Activated CD8-positive, alpha-beta T cell treated with anti-CD3 and anti-CD28 coated beads, Interleukin-2, amount 10 ng/mL, durations not matched to agents 7 days and 5 days (primary cell): Measurements from ENCODE around the gene TMEM82. TPM values are rescaled to one million over a fixed set of nuclear protein-coding genes. Genes with fewer than 3 reads are reported as not detected.

Experiments
- ATAC-seq: fragments of 150-1000 bp; cut with Tn5 transposase; one replicate; pipeline ENCODE4 v1.10.0; 2021; ENCODE audit warnings: moderate library complexity
- CTCF ChIA-PET: fragments of 350-600 bp; sonication (Branson Sonifier 250); formaldehyde crosslinking; loops from one replicate; lab custom pipeline; 2021; ENCODE audit warnings: antibody characterized with exemption; lab: Charles Lee
- POLR2A ChIA-PET: fragments of 350-600 bp; sonication (Branson Sonifier 250); formaldehyde crosslinking; loops from one replicate; lab custom pipeline; 2021; ENCODE audit warnings: antibody characterized with exemption; lab: Charles Lee
- DNase-seq: peaks from one replicate; pipeline ENCODE4 v3.0.0-alpha.2; 2020
- H3K27ac Mint-ChIP-seq: one replicate; pipeline ENCODE4 v1.8.0; 2021; ENCODE audit warnings: mild to moderate bottlenecking, mixed read lengths
- H3K27me3 Mint-ChIP-seq: one replicate; pipeline ENCODE4 v1.8.0; 2021; ENCODE audit warnings: low read depth, mixed read lengths
- H3K36me3 Mint-ChIP-seq: one replicate; pipeline ENCODE4 v1.8.0; 2021; ENCODE audit warnings: low read depth, mixed read lengths
- H3K4me1 Mint-ChIP-seq: one replicate; pipeline ENCODE4 v1.8.0; 2021; ENCODE audit warnings: low read depth, mixed read lengths
- H3K4me3 Mint-ChIP-seq: one replicate; pipeline ENCODE4 v1.8.0; 2021; ENCODE audit warnings: mild to moderate bottlenecking, mixed read lengths
- H3K9me3 Mint-ChIP-seq: one replicate; pipeline ENCODE4 v1.8.0; 2022; ENCODE audit warnings: mixed read lengths; ENCODE audit not compliant: insufficient read depth
- total RNA-seq, 2 experiments: library from RNA; stranded (reverse); gene quantifications; one replicate each; pipeline ENCODE4 v1.2.3, GENCODE V29; 2021

The TMEM82 gene
- total RNA-seq, 2 experiments from 2014 or later = not detected

DNA sequence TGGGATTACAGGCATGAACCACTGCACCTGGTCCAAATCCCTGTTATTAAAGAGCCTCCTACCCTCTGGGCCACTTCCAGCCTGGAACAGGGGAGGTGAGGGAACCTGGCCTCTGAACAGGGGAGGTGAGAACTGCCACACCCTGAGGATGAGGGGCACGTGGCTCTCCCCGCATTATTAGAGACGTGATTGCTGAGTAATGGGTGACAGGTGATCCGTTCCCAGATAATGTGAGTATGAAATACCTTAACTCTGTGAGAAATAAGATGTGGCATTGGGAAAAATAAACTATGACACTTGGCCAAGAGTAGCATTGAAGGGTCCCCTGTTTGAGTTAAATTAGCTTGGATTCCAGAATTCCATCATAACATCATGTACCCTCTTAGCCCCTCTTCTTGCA is 19.9 kb upstream of the TMEM82 start:
- H3K4me1 Mint-ChIP-seq = no peaks in the 10 kb centered on the region

DNA sequence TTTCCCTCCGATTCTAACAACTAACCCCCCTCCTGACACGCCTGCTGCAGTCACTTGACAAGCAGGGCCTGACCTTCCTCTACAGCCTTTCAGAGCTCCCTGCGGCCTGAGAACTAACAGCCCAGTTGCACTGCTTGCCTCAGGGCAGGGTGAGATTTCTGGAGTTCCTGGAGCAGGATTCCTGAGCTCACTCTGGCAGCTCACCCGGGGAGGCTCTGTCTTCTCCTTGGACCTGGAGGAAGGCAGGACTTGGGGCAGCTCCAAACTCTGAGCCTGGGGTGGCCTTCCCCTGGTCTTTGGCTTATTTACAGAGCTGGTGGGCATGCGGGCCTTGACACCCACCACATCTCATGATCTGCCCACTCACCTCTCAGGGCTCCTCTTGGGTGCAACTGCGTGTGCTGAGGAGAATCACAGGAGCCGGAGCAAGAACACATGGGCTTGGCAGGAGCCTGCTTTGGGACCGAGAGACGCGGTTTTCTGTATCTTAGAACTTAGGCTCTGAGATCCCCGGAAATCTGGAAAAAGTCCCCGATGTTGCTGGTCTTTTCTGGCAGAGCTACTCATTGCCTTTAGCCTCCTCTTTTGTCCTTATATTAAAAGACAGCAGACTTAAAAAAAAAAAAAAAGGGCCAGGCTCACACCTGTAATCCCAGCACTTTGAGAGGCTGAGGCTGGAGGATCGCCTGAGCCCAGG is 19.3 kb upstream of the TMEM82 start:
- no peak for DNase-seq
- no peak overlapping the region for H3K4me3 Mint-ChIP-seq
- no peaks in the 10 kb centered on the region for H3K9me3 Mint-ChIP-seq
- peaks cover 21% of the 10 kb centered on the region for H3K36me3 Mint-ChIP-seq
- no peak overlapping the region for H3K27ac Mint-ChIP-seq
- ChIA-PET CTCF (no interaction called here), POLR2A (interaction anchor here (0.6 kb wide), 1 partner anchor 313 kb away, joined by 5 read pairs; no protein-coding TSS in a partner anchor)
- no peak for ATAC-seq
- H3K27me3 Mint-ChIP-seq = no peaks in the 10 kb centered on the region
- H3K4me1 Mint-ChIP-seq = no peaks in the 10 kb centered on the region

More for the DNA sequence above, 19.9 kb upstream of the TMEM82 start:
- H3K36me3 Mint-ChIP-seq = peaks cover 18% of the 10 kb centered on the region
- ATAC-seq (no peak), DNase-seq (no peak)
- ChIA-PET CTCF (no interaction called here), POLR2A (interaction anchor here (0.6 kb wide), 1 partner anchor 312 kb away, joined by 5 read pairs; no protein-coding TSS in a partner anchor)
- no peak overlapping the region for H3K27ac Mint-ChIP-seq
- no peaks in the 10 kb centered on the region for H3K9me3 Mint-ChIP-seq
- H3K4me3 Mint-ChIP-seq = no peak overlapping the region
- no peaks in the 10 kb centered on the region for H3K27me3 Mint-ChIP-seq

DNA sequence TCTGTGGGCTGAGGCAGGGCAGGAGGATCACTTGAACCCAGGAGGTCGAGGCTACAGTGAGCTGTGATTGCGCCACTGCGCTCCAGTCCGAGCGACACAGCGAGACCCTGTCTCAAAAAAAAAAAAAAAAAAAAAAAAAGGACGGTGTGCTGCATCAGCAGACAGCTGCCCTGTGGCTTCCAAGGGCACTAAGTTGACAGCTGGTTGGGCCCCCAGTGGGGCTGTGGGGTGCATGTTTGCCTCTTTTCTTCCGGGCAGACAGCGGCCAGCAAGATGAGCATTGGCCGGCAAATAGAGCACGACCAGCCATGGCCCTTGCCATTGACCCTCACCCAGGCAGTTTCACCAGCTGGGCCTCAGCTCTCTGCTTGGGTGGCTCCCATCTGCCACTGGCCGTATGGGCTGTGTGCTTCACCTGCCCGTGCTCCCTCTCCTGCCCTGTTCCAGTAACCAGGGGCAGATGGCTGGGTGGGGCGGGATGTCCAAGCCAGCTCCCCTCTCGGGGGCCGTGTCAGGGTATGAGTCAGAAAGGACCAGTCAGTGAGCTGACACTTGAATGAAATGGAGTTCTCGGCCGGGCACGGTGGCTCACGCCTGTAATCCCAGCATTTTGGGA is 18.6 kb upstream of the TMEM82 start:
- no peak for DNase-seq
- Mint-ChIP-seq H3K27me3 (no peaks in the 10 kb centered on the region), H3K27ac (no peak overlapping the region), H3K36me3 (peaks cover 15% of the 10 kb centered on the region), H3K4me1 (no peaks in the 10 kb centered on the region), H3K4me3 (no peak overlapping the region), H3K9me3 (no peaks in the 10 kb centered on the region)
- ChIA-PET CTCF (no interaction called here), POLR2A (no interaction called here)
- no peak for ATAC-seq

DNA sequence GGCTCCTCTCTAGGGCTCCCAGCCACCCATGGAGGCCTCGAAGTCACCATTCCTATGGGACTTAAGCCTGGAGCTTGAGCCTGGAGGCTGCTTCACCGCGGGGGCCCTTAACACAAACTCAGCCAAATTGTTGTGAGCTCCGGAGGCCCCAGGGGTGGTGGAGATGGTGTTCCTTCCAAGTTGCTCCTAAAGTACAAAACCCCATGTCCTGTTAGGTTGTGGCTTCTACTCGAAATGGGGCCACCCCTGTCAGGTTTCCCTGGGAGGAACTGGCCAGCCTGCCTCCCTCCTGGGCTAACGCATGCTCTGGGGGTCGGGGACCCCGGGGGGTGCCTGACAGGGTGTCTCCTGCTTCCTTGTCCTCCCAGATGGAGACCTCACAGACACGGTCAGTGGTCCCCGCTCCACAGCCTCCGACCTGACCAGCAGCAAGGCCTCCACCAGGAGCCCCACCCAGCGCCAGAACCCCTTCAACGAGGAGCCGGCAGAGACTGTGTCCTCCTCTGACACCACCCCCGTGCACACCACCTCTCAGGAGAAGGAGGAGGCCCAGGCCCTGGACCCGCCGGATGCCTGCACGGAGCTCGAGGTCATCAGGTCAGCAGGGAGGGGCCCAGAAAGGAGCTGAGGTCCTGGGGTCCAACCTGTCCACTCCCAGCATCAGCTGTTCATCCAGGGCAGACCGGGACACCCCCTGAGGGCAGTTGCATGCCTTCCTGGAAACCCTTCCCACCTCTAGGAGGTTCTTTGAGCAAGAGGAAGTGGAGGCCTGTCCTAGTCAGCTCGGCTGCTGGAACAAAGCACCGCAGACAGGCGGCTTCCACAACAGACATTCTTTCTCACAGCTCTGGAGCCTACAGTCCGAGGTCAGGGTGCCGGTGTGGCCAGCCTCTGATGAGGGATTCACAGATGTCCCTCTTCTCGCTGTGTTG is 17.1 kb upstream of the TMEM82 start:
- no peak for DNase-seq
- H3K4me3 Mint-ChIP-seq = no peak overlapping the region
- H3K36me3 Mint-ChIP-seq = peaks cover 17% of the 10 kb centered on the region
- no peaks in the 10 kb centered on the region for H3K9me3 Mint-ChIP-seq
- POLR2A ChIA-PET = no interaction called here
- H3K4me1 Mint-ChIP-seq = no peaks in the 10 kb centered on the region
- no peak overlapping the region for H3K27ac Mint-ChIP-seq
- no peaks in the 10 kb centered on the region for H3K27me3 Mint-ChIP-seq
- CTCF ChIA-PET = no interaction called here
- no peak for ATAC-seq

DNA sequence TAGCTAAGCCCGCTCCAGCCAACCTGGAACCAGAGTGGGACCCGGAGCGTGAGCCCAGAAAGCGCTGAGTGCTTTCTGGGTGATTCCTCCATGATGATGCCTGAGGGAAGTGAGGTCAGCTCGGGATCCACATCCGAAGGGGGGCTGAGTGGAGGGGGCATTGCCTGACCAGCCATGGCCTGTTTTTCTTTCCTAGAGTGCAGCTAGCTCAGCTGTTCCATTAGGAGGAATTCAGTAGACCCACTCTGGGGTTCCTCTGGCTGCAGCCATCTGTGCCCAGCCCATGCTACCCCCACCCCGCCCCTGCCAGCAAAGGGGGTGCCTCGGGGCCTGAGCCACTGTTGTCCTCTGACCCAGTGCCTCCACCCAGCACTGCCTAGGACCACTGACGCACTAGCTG is 15.8 kb upstream of the TMEM82 start:
- no peak overlapping the region for H3K4me3 Mint-ChIP-seq

DNA sequence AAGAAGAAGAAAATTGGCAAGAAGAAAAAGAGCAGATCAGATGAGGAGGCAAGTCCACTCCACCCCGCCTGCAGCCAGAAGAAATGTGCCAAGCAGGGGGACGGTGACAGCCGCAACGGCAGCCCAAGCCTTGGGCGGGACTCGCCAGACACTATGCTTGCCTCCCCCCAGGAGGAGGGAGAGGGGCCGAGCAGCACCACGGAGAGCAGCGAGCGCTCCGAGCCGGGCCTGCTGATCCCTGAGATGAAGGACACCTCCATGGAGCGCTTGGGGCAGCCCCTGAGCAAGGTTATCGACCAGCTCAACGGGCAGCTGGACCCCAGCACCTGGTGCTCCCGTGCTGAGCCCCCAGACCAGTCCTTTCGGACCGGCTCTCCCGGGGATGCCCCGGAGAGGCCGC is 15.3 kb upstream of the TMEM82 start:
- no peaks in the 10 kb centered on the region for H3K27me3 Mint-ChIP-seq
- no peaks in the 10 kb centered on the region for H3K9me3 Mint-ChIP-seq
- H3K27ac Mint-ChIP-seq = no peak overlapping the region

More for the DNA sequence above, 15.8 kb upstream of the TMEM82 start:
- Mint-ChIP-seq H3K36me3 (peaks cover 17% of the 10 kb centered on the region), H3K9me3 (no peaks in the 10 kb centered on the region), H3K27ac (no peak overlapping the region), H3K27me3 (no peaks in the 10 kb centered on the region), H3K4me1 (no peaks in the 10 kb centered on the region)
- no peak for DNase-seq
- ChIA-PET POLR2A (no interaction called here), CTCF (no interaction called here)
- ATAC-seq = no peak

DNA sequence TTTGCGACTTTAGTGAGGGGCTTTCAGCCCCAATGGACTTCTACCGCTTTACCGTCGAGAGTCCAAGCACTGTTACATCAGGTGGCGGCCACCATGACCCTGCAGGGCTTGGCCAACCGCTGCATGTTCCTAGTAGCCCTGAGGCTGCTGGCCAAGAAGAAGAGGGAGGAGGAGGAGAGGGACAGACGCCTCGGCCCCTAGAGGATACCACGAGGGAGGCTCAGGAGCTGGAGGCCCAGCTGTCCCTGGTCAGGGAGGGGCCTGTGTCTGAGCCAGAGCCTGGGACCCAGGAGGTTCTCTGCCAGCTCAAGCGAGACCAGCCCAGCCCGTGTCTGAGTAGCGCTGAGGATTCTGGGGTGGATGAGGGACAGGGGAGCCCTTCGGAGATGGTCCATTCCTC is 14.9 kb upstream of the TMEM82 start:
- ChIA-PET POLR2A (no interaction called here), CTCF (no interaction called here)
- no peak overlapping the region for H3K27ac Mint-ChIP-seq
- no peaks in the 10 kb centered on the region for H3K27me3 Mint-ChIP-seq
- H3K36me3 Mint-ChIP-seq = peaks cover 17% of the 10 kb centered on the region
- no peak for DNase-seq
- no peak overlapping the region for H3K4me3 Mint-ChIP-seq
- H3K9me3 Mint-ChIP-seq = no peaks in the 10 kb centered on the region
- ATAC-seq = no peak
- no peaks in the 10 kb centered on the region for H3K4me1 Mint-ChIP-seq

More for the DNA sequence above, 15.3 kb upstream of the TMEM82 start:
- peaks cover 18% of the 10 kb centered on the region for H3K36me3 Mint-ChIP-seq
- CTCF ChIA-PET = no interaction called here
- POLR2A ChIA-PET = no interaction called here
- DNase-seq (no peak), ATAC-seq (no peak)
- no peak overlapping the region for H3K4me3 Mint-ChIP-seq
- no peaks in the 10 kb centered on the region for H3K4me1 Mint-ChIP-seq

DNA sequence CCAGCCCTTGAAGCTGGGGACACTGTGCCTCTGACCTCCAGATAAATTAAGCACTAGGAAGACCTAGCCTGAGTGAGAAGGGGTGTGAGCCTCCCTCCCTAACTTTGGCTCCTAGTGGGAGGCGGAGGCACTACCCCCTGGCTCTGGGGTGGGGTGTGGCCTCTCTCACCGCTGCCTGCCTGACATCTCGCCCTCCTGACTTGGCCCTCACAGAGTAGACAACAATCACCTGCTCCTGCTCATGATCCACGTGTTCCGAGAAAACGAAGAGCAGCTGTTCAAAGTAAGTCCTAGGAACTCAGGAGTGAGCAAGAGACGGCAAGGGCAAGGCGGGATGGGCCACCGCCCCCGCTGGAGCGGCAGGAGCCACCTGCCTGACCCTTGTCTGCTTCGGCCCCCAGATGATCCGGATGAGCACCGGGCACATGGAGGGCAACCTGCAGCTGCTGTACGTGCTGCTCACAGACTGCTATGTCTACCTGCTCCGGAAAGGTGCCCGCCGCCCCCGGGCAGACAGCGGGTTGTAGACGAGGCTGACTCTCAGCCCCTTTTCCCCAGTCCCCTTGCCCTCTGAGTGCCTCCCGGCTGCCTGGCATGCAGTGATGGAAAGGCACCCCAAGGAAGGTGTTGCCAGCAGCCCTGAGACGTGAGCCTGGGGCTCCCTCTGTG is 14.3 kb upstream of the TMEM82 start:
- POLR2A ChIA-PET = no interaction called here

DNA sequence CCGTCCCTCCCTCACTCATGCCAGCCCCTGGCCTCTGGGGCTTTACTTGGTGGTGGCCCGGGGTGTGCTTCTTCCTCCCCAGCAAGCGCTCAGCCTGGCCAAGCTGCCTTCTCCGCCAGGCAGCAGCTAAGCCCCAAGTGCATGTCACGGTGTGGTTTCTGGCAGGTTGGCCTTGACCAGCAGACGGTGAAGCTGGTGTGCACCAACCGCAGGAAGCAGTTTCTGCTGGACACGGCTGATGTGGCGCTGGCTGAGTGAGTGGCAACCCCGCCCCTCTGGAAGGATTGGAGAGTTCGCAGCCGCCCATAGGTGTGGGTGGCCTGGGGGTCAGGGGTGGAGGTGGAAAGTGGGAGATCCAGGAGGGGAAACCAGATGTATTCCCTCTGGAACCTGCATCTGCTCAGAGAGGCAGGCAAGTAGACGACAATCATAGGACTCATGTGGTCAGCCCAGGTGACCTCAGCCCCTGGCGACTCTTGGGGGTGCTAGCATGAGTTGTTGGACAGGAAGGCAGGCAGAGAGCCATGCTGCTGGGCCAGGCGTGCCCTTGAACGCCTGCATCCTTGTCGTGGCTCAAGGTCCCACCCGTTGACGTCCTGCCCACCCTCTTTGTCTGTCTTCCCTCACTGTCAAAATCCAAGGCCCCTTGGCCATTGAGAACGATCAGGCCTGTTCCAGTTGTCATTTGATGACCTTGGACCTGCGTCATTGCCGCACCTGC is 13.2 kb upstream of the TMEM82 start:
- POLR2A ChIA-PET = no interaction called here
- Mint-ChIP-seq H3K4me1 (no peaks in the 10 kb centered on the region), H3K9me3 (no peaks in the 10 kb centered on the region), H3K4me3 (no peak overlapping the region), H3K27ac (no peak overlapping the region), H3K27me3 (no peaks in the 10 kb centered on the region), H3K36me3 (peaks cover 16% of the 10 kb centered on the region)
- DNase-seq (no peak), ATAC-seq (no peak)
- CTCF ChIA-PET = no interaction called here

More for the DNA sequence above, 14.3 kb upstream of the TMEM82 start:
- ATAC-seq (no peak), DNase-seq (no peak)
- Mint-ChIP-seq H3K4me1 (no peaks in the 10 kb centered on the region), H3K9me3 (no peaks in the 10 kb centered on the region), H3K36me3 (peaks cover 13% of the 10 kb centered on the region), H3K4me3 (no peak overlapping the region), H3K27ac (no peak overlapping the region), H3K27me3 (no peaks in the 10 kb centered on the region)
- CTCF ChIA-PET = no interaction called here

DNA sequence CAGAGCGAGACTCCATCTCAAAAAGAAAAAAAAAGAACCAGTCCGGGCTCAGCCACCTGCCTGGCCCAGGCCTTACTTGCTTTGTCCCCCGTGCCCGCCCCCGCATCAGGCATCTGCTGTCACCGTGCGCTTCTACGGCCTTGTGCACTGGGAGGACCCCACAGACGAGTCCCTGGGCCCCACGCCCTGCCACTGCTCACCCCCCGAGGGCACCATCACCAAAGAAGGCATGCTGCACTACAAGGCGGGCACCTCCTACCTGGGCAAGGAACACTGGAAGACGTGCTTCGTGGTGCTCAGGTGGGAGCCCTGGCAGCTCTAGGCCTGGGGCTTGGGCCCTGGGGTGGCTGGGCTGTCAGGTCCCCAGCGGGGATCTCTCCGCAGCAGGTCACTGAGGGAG is 11.9 kb upstream of the TMEM82 start:
- Mint-ChIP-seq H3K36me3 (peaks cover 16% of the 10 kb centered on the region), H3K4me3 (no peak overlapping the region), H3K4me1 (no peaks in the 10 kb centered on the region), H3K27me3 (no peaks in the 10 kb centered on the region), H3K9me3 (no peaks in the 10 kb centered on the region), H3K27ac (no peak overlapping the region)
- ChIA-PET CTCF (no interaction called here), POLR2A (no interaction called here)
- DNase-seq (no peak), ATAC-seq (no peak)

DNA sequence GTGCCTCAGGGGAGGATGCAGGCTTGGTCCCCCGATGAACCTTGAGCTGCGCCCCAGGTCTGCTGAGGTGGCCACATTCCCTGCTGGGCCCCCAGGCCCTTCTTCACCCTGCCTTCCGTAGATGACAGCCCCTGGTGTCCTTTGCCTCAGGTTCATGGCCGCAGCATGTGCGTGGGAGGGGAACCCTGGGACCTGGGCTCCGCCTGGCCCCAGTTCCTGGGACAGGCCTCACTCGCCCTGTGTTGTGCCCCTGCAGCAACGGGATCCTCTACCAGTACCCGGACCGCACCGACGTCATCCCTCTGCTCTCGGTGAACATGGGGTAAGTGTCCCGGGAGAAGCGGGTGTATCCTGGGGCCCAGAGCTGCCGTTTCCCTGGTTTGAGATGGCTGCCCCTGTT is 11.4 kb upstream of the TMEM82 start:
- no peaks in the 10 kb centered on the region for H3K27me3 Mint-ChIP-seq
- no peak overlapping the region for H3K4me3 Mint-ChIP-seq
- peaks cover 16% of the 10 kb centered on the region for H3K36me3 Mint-ChIP-seq
- ChIA-PET CTCF (interaction anchor here (1.1 kb wide), 1 partner anchor 10 kb away, joined by 4 read pairs; no protein-coding TSS in a partner anchor), POLR2A (no interaction called here)
- no peak for DNase-seq
- H3K27ac Mint-ChIP-seq = no peak overlapping the region
- no peaks in the 10 kb centered on the region for H3K9me3 Mint-ChIP-seq
- no peak for ATAC-seq
- H3K4me1 Mint-ChIP-seq = no peaks in the 10 kb centered on the region
